GM12873 (cell line): ENCODE measurements around the gene SPCS2.

Experiments
- TF ChIP-seq, protein P1 (sequence below): IDR thresholded peaks from 2 replicates; pipeline ENCODE4 v1.5.1; 2012; ENCODE audit warnings: low read depth, mild to moderate bottlenecking, moderate library complexity, low read length, control low read depth; ENCODE audit not compliant: insufficient read depth; ENCODE audit errors: missing control alignments

The SPCS2 gene

DNA sequence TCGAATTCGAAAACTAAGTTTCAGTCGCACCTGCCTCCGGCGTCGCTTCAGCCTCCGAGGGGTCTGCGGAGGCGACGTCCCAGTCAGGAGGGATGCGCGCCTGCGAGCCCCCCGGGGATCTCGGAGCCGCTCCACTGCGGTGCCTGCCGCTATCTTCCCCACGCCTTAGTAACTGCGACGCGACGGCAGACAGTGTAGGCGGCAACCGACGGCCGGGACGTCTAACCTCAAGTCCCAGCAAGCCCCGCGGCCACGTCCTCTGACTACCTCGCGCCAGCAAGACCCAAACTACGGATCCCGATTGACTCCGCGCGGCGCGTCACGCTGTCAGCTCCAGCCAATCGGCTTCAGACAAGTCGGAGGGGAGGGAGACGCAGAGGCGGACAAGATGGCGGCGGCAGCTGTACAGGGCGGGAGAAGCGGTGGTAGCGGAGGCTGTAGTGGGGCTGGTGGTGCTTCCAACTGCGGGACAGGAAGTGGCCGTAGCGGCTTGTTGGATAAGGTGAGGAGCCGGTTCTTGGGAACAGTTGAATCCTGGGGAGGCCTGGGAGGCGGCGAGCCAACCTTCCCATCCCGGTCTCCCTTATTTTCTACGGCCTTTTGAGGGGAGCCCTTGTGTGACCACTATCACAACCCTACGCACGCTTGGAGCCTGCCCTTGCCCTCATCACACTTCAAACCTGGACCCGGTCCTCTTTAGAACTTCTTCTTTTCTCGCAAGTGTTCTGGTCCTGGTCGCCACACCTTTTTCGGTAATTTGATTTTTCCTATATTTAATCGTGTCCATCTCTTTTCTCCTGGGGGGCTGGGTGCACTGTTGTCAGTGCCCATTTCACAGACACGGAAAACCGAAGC lies at the start of gene SPCS2, which contains the start of gene XRRA1:
Gene SPCS2 (plus strand): TSS at position 369 of the 855 bp plus-strand sequence. CDS start 20 bp downstream, at position 389.
Gene XRRA1 (minus strand): TSS at position 194 of the 855 bp plus-strand sequence. CDS start 8,213 bp downstream, outside the sequence.
- TF ChIP-seq, protein P1, sequence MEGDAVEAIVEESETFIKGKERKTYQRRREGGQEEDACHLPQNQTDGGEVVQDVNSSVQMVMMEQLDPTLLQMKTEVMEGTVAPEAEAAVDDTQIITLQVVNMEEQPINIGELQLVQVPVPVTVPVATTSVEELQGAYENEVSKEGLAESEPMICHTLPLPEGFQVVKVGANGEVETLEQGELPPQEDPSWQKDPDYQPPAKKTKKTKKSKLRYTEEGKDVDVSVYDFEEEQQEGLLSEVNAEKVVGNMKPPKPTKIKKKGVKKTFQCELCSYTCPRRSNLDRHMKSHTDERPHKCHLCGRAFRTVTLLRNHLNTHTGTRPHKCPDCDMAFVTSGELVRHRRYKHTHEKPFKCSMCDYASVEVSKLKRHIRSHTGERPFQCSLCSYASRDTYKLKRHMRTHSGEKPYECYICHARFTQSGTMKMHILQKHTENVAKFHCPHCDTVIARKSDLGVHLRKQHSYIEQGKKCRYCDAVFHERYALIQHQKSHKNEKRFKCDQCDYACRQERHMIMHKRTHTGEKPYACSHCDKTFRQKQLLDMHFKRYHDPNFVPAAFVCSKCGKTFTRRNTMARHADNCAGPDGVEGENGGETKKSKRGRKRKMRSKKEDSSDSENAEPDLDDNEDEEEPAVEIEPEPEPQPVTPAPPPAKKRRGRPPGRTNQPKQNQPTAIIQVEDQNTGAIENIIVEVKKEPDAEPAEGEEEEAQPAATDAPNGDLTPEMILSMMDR, result no peak

DNA sequence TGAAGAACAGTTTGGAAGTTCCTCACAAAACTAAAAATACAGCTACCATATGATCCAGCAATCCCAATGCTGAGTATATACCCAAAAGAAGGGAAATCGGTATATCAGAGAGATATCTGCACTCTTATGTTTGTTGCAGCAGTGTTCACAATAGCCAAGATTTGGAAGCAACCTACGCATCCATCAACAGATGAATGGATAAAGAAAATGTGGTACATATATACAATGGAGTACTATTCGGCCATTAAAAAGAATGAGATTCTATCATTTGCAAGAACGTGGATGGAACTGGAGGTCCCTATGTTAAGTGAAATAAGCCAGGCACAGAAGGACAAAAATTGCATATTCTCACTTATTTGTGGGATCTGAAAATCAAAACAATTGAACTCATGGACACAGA lies 46.7 kb upstream of the SPCS2 start:
- TF ChIP-seq, protein P1, result no peak

DNA sequence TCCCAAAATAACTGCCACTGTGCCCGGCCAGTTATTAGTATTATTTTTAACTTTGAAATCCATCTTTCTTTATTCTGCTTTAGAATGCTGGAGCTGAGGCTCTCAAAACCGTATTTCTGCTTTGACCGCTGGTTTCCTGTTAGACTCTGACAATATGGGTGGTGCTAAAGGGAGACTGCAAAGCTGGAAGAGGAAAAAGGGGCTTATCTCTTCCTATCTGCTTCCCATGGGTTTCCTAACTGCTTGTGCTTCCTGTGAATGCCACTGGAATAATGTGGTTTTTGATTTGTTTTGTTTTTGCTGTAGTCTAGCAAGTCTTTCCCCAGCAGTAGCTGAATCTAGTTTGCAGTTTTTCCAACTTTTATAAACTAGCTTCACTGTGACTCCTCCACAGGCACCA lies 43.7 kb upstream of the SPCS2 start:
- TF ChIP-seq, protein P1, result no peak

DNA sequence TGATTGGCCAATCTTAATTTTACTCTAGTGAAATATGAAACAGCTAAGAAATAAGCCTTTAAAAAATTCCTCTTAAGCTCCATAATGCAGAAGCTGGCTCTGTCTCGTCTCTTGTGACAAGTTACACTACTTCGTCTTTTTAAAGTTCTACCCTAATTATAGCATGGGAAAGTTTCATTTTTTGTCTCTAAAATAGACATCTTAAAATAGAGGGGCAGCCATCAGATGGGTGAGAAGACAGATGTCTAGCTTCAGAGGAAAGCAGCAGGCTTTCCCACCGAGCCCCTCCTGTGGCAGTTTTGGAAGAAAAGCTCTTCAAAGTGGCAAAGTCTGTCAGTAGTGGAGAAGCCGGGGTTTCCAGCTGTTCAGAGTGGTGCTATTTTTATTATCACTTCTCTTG lies 39.7 kb upstream of the SPCS2 start:
- TF ChIP-seq, protein P1, result no peak

DNA sequence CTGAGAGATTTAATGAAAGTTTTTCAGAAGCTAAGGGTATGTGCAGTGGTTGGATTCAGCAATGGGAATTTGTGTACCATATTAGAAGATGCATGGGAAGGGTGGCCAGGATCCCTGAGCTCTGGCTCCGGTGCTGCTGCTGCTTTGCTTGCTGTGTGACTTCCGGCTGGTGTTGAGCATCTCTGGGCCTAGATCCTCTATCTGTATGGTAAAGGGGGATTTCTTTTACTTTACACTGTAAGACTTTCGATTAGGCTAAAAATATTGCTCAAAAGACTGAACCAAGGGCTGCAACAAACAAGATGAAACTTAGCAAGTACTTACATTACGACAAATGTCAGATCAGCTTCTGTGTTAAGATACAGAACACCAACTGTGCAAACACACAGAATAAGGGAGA lies 39.3 kb upstream of the SPCS2 start:
- TF ChIP-seq, protein P1, result no peak

DNA sequence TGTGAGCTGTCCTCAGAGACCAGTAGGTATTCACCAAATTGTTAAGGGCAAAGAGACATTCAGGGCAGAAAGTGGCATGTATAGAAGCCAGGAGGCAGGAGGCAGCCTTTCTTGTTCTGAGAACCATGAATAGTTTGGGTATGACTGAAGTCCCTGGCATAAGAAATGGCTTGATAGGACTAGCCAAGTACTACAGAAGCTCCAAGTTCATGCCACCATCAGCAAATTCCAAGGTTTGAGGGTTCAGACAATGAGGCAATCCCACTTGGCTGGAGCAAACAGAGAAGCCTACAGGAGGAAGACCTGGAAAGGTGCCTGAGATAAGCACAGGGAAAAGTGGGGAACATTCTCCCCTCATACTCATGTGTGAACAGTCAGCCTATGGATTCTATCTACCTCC lies 25.9 kb upstream of the SPCS2 start:
- TF ChIP-seq, protein P1, result no peak

DNA sequence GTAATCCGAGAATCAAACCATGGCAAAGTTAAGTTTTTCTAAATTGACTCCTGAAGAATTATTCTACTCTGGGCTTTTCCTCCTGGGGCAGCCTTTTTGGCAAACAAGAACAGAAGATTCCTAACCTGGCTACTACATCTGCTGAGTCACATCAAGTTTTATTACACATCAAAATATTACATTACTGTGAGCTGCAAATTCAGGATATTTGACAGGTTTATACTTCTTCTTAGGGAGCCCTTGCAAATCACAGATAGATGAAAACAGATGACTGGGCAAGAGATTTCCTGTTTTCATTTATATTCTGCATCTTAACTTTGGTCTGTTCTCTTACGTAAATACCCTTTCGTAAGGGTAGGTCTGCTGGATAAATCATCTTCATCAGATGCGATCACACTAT lies 23.8 kb upstream of the SPCS2 start:
- TF ChIP-seq, protein P1, result no peak
